ENCODE data around the gene SLC25A15.

DNA sequence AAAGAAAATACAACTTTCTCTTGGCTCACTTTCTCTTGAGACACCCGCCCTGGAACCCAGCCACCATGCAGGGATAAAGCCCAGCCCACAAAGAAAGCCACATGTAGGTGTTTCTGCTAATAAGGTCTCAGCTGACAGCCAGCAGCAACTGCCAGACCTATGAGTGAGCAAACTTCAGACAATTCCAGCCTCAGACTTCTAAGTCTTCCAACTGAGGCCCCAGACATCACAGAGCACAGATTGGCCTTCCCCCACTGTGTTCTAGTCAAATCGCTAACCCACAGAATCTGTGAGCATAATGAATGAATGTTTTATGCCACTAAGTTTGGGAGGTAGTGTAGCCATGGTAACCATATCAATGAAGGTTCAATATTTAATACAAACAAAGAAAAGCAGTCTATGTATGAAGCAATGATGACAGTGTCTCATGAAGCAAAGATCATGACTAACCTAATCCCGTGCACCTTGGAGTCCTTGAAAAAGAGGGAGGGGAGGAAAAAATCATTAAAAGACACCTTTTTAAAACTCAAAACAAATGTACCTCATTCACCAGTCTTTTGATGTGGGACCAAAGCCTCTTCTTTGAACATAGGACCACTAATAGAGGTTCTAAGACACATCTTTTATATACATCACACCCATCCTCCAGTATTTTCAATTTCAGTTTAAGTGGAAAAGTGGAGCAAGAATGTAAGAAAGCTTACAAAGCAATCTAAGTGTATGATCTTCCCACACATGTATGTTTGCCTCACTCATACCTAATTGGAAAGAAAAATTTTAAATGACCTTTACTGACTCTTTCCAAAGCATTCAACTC lies 24.6 kb upstream of the SLC25A15 start:
- TF ChIP-seq, protein P1, sequence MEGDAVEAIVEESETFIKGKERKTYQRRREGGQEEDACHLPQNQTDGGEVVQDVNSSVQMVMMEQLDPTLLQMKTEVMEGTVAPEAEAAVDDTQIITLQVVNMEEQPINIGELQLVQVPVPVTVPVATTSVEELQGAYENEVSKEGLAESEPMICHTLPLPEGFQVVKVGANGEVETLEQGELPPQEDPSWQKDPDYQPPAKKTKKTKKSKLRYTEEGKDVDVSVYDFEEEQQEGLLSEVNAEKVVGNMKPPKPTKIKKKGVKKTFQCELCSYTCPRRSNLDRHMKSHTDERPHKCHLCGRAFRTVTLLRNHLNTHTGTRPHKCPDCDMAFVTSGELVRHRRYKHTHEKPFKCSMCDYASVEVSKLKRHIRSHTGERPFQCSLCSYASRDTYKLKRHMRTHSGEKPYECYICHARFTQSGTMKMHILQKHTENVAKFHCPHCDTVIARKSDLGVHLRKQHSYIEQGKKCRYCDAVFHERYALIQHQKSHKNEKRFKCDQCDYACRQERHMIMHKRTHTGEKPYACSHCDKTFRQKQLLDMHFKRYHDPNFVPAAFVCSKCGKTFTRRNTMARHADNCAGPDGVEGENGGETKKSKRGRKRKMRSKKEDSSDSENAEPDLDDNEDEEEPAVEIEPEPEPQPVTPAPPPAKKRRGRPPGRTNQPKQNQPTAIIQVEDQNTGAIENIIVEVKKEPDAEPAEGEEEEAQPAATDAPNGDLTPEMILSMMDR (conservative IDR thresholded peaks at IDR 0.05 in 1 of 2, IDR thresholded peaks at IDR 0.05 in 1 of 2; ENCODE audit: extremely low read depth in 1 of 2, insufficient read depth in 1 of 2, low read depth in 1 of 2, low read length in 2 of 2) = no peak
- TF ChIP-seq EZH2 (IDR thresholded peaks at IDR 0.05; ENCODE audit: borderline replicate concordance, low read length) = no peak
